Spleen (tissue), 11 donors: Measurements from ENCODE around the gene PAPOLB. TPM values are rescaled to one million over a fixed set of nuclear protein-coding genes. Genes with fewer than 3 reads are reported as not detected.

ENCODE experiments used
- DNase-seq: peaks from one replicate; pipeline ENCODE4 v3.0.0-alpha.2; 2020
- H3K27ac ChIP-seq, 8 donors: fragments of 200-600 bp; sonication (generic) in 7 of 8; 1 replicate in 4 of 8; 2 replicates in 4 of 8; pipeline versions ENCODE4 v1.5.0 to v1.8.0; 2016 to 2021; ENCODE audit warnings: inconsistent platforms in 4 of 8, mild to moderate bottlenecking in 4 of 8, moderate library complexity in 1 of 8
- H3K27me3 ChIP-seq, 7 donors: fragments of 200-600 bp; sonication (generic) in 6 of 7; replicated peaks in 1 of 7; 1 replicate in 4 of 7; 2 replicates in 3 of 7; pipeline versions ENCODE4 v1.5.0 to v1.8.0; 2016 to 2021; ENCODE audit warnings: inconsistent platforms in 3 of 7, mild to moderate bottlenecking in 1 of 7
- H3K36me3 ChIP-seq, 6 donors: fragments of 200-600 bp; sonication (generic) in 5 of 6; 1 replicate in 4 of 6; 2 replicates in 2 of 6; pipeline versions ENCODE4 v1.5.0 to v1.8.0; 2016 to 2021; ENCODE audit warnings: inconsistent platforms in 2 of 6
- H3K4me1 ChIP-seq, 6 donors: fragments of 200-600 bp; sonication (generic) in 5 of 6; 1 replicate in 3 of 6; 2 replicates in 3 of 6; pipeline versions ENCODE4 v1.5.0 to v1.8.0; 2016 to 2021; ENCODE audit warnings: inconsistent platforms in 3 of 6
- H3K4me3 ChIP-seq, 8 donors: fragments of 200-600 bp; sonication (generic) in 7 of 8; 1 replicate in 4 of 8; 2 replicates in 4 of 8; pipeline versions ENCODE4 v1.5.0 to v1.8.0; 2016 to 2021; ENCODE audit warnings: inconsistent platforms in 4 of 8, mild to moderate bottlenecking in 4 of 8, moderate library complexity in 2 of 8
- H3K9me3 ChIP-seq, 8 donors: fragments of 200-600 bp; sonication (generic) in 7 of 8; 1 replicate in 4 of 8; 2 replicates in 4 of 8; pipeline versions ENCODE4 v1.5.0 to v1.8.0; 2016 to 2021; ENCODE audit warnings: inconsistent platforms in 4 of 8
- POLR2A ChIP-seq, 3 donors: fragments of 450-650 bp; IDR thresholded peaks; one replicate each; pipeline ENCODE4 v1.5.1; 2017; ENCODE audit warnings: antibody characterized with exemption in 3 of 3, mild to moderate bottlenecking in 1 of 3
- POLR2AphosphoS5 ChIP-seq, 3 donors: sonication (generic); formaldehyde crosslinking; IDR thresholded peaks; one replicate each; pipeline ENCODE4 v1.5.1; 2017; ENCODE audit warnings: antibody characterized with exemption in 3 of 3
- WGBS, 5 donors: extraction: QIAGEN DNeasy Blood & Tissue Kit in 3 of 5; methylation state at CpG; one replicate each; pipeline versions ENCODE4 v1.1.5 to v1.1.7; 2013 to 2018; 5-methylcytosine and 5-hydroxymethylcytosine counted together
- intact Hi-C: fragments of 100-400 bp; cut with DNase I; formaldehyde crosslinking; loops from one replicate; pipeline ENCODE4 v1.15.0; 2023; ENCODE audit warnings: low total_unique reads
- polyA plus RNA-seq, 3 donors: library from polyadenylated mRNA; stranded (reverse); fragments of 200-250 nt; gene quantifications; one replicate each; pipeline ENCODE4 v1.2.1, GENCODE V29; 2013
- total RNA-seq, 7 donors: library from RNA; depleted of rRNA in 3 of 7; stranded (reverse); fragments of >200 nt in 3 of 7; fragmentation: NEBNext Ultra II Directional in 4 of 7; extraction: Animal tissue kit (Norgen Biotek cat#: 25700) in 4 of 7; gene quantifications; one replicate each; pipeline versions ENCODE4 v1.1.0 to v1.2.1, GENCODE V29; 2016 to 2021
- TF ChIP-seq, protein P1 (sequence below), 11 experiments: fragments of 200-600 bp in 7 of 11; fragments of 450-650 bp in 4 of 11; sonication (generic) in 4 of 11; IDR thresholded peaks in 8 of 11; conservative IDR thresholded peaks in 3 of 11; 1 replicate in 7 of 11; 2 replicates in 4 of 11; pipeline versions ENCODE4 v1.4.0 to v1.8.0; 2016 to 2021; ENCODE audit warnings: antibody characterized with exemption in 11 of 11, inconsistent platforms in 4 of 11, mild to moderate bottlenecking in 1 of 11
- donor health status: healthy with polysubstance abuse.
- donor health status: DM: no; HTN: no; CAD: no; lungs with moderate emphysema.
- donor health status: DM: no; HTN: no; CAD: no.
- donor health status: Bipolar disorder and iron deficiency.
- donor health status: healthy.
- donor health status: DM: no; HTN: no; CAD: no.
- donor health status: DM: yes; HTN: yes; CAD: no.

Gene PAPOLB
- total and polyA plus RNA-seq, 10 donors = 0.15 to 0.34 (median 0.26) TPM; not detected in 7

DNA sequence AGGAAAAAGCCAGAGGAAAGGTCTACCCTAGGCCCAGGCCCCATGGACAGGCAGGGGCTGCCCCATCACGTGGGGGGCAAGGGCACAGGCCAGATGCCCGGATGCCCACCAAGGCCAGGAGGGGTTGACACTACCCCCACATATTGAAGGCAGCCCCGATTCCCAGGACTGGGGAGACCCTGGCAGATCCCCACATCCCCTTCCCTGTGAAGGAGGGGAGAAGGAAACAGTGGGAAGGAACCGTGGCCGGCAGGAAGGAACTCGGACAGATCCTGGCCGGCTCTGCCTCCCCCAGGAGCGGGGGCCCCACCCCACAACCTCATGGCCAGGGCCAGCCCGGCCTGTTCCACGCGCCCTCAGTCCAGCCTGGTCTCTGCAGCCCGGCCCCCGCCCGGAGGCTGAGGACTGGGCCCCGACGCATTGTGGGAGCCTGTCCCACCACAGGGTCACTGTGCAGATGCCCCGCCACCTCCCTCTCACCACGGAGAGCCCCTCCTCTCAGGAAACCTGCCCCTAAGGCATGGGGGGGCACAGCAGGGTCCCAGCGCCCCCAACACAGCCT lies 41.3 kb downstream of the PAPOLB start:
- Histone ChIP-seq H3K36me3 (no peaks in the 10 kb centered on the region), H3K9me3 (no peaks in the 10 kb centered on the region), H3K4me3 (no peak overlapping the region), H3K27me3 (peaks cover 0 to 81% (median 9%) of the 10 kb centered on the region in 7 donors), H3K4me1 (peaks cover 0 to 13% (median 0%) of the 10 kb centered on the region in 6 donors), H3K27ac (no peak overlapping the region)
- intact Hi-C loops = no loop called here
- WGBS, 5 donors = 55 to 83% (median 75%) methylated on average over 11 to 19 of the region's 19 CpGs
- TF ChIP-seq, protein P1, sequence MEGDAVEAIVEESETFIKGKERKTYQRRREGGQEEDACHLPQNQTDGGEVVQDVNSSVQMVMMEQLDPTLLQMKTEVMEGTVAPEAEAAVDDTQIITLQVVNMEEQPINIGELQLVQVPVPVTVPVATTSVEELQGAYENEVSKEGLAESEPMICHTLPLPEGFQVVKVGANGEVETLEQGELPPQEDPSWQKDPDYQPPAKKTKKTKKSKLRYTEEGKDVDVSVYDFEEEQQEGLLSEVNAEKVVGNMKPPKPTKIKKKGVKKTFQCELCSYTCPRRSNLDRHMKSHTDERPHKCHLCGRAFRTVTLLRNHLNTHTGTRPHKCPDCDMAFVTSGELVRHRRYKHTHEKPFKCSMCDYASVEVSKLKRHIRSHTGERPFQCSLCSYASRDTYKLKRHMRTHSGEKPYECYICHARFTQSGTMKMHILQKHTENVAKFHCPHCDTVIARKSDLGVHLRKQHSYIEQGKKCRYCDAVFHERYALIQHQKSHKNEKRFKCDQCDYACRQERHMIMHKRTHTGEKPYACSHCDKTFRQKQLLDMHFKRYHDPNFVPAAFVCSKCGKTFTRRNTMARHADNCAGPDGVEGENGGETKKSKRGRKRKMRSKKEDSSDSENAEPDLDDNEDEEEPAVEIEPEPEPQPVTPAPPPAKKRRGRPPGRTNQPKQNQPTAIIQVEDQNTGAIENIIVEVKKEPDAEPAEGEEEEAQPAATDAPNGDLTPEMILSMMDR (IDR thresholded peaks at IDR 0.05 in 8 of 11, conservative IDR thresholded peaks at IDR 0.05 in 3 of 11) = no peak
- TF ChIP-seq POLR2AphosphoS5 (IDR thresholded peaks at IDR 0.05) (no peak), POLR2A (IDR thresholded peaks at IDR 0.05) (no peak)
- peak; percentile 42 for DNase-seq

GRCh38 chr7:4819560-4820404 lies 42.0 kb downstream of the PAPOLB start:
- 61 to 83% (median 71%) methylated on average over 23 to 39 of the region's 39 CpGs for WGBS, 5 donors
- DNase-seq = peak; percentile 68
- peaks cover 0 to 13% (median 0%) of the 10 kb centered on the region in 6 donors for H3K4me1 ChIP-seq
- no peaks in the 10 kb centered on the region for H3K9me3 ChIP-seq
- no peak overlapping the region for H3K4me3 ChIP-seq
- H3K27me3 ChIP-seq = peaks cover 0 to 82% (median 14%) of the 10 kb centered on the region in 7 donors
- intact Hi-C loops = no loop called here
- H3K27ac ChIP-seq = no peak overlapping the region
- H3K36me3 ChIP-seq = no peaks in the 10 kb centered on the region
- TF ChIP-seq POLR2AphosphoS5 (IDR thresholded peaks at IDR 0.05) (no peak), POLR2A (IDR thresholded peaks at IDR 0.05) (no peak)
- TF ChIP-seq, protein P1 (IDR thresholded peaks at IDR 0.05 in 8 of 11, conservative IDR thresholded peaks at IDR 0.05 in 3 of 11) = no peak

DNA sequence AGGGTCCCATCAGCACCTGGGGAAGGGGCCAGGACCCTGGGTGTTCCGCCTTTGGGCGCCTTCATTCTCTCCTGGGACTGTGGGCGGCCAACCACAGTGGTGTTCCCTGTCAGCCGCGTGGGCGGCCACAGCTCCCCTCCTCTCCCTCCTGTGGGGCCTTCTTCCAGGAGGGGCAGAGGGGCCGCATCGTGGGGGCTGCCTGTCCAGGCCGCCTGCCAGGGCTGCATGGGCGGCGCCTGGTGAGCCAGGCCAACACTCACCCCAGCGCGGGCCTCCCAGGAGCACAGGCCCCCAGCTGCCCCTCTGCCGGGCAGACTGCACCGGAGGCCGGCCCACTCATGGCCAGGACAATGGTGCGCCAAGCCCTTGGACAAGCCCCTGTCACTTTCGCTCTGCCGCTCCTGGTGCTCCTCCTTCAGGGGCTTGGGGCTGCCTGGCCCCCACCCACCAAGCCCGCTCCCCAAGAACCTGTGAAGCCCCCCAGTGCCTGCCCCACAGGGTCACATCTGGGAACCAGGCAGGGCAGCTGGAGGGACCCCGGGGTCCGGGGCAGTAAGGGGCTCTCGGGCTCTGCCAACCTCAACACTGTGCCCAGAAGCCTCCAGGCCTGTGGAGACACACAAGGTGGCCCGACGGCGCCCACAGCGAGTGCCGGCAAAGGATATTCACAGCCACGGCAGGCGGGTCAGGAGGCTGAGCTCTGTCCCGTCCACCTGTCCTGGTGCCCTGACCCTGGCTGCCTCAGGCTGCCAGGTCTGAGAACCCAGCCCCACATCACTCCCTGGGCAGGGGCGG lies 43.6 kb downstream of the PAPOLB start:
- Histone ChIP-seq H3K36me3 (no peaks in the 10 kb centered on the region), H3K27me3 (peaks cover 0 to 84% (median 14%) of the 10 kb centered on the region in 7 donors), H3K4me1 (peaks cover 0 to 13% (median 0%) of the 10 kb centered on the region in 6 donors), H3K27ac (no peak overlapping the region), H3K9me3 (no peaks in the 10 kb centered on the region), H3K4me3 (no peak overlapping the region)
- TF ChIP-seq, protein P1 (IDR thresholded peaks at IDR 0.05 in 8 of 11, conservative IDR thresholded peaks at IDR 0.05 in 3 of 11) = no peak
- no peak for TF ChIP-seq POLR2AphosphoS5 (IDR thresholded peaks at IDR 0.05)
- no peak for TF ChIP-seq POLR2A (IDR thresholded peaks at IDR 0.05)
- intact Hi-C loops = no loop called here
- DNase-seq = peak; percentile 66
- WGBS, 5 donors = 82 to 95% (median 90%) methylated on average over 8 to 32 of the region's 32 CpGs
